ENCODE data around the gene IFNA21. TPM values are rescaled to one million over a fixed set of nuclear protein-coding genes. Genes with fewer than 3 reads are reported as not detected.
"Not testable (repeated sequence)": the region's sequence is repeated elsewhere in the genome, so short reads cannot be mapped to it uniquely, and the experiment has no call there.

IFNA21 gene
- total RNA-seq, 1 donor from 2014 or later, result not detected

- Mint-ChIP-seq H3K9me3 (ENCODE audit: unreplicated experiment) (no peaks in the 10 kb centered on the region), H3K36me3 (ENCODE audit: unreplicated experiment) (no peaks in the 10 kb centered on the region), H3K27ac (ENCODE audit: unreplicated experiment) (no peak overlapping the region), H3K4me1 (ENCODE audit: low read depth, unreplicated experiment) (no peaks in the 10 kb centered on the region), H3K4me3 (ENCODE audit: unreplicated experiment) (no peak overlapping the region), H3K27me3 (ENCODE audit: unreplicated experiment) (no peaks in the 10 kb centered on the region)
- TF ChIP-seq, protein P1, sequence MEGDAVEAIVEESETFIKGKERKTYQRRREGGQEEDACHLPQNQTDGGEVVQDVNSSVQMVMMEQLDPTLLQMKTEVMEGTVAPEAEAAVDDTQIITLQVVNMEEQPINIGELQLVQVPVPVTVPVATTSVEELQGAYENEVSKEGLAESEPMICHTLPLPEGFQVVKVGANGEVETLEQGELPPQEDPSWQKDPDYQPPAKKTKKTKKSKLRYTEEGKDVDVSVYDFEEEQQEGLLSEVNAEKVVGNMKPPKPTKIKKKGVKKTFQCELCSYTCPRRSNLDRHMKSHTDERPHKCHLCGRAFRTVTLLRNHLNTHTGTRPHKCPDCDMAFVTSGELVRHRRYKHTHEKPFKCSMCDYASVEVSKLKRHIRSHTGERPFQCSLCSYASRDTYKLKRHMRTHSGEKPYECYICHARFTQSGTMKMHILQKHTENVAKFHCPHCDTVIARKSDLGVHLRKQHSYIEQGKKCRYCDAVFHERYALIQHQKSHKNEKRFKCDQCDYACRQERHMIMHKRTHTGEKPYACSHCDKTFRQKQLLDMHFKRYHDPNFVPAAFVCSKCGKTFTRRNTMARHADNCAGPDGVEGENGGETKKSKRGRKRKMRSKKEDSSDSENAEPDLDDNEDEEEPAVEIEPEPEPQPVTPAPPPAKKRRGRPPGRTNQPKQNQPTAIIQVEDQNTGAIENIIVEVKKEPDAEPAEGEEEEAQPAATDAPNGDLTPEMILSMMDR (IDR thresholded peaks at IDR 0.05; ENCODE audit: partially characterized antibody, unreplicated experiment), result no peak
- DNase-seq, result no peak
These were observed 30.7 kb downstream of the IFNA21 start for GRCh38 chr9:21135736-21136135.

- not testable (repeated sequence) for H3K27ac Mint-ChIP-seq (ENCODE audit: unreplicated experiment); H3K4me1 Mint-ChIP-seq (ENCODE audit: low read depth, unreplicated experiment); DNase-seq; H3K36me3 Mint-ChIP-seq (ENCODE audit: unreplicated experiment); H3K4me3 Mint-ChIP-seq (ENCODE audit: unreplicated experiment); H3K27me3 Mint-ChIP-seq (ENCODE audit: unreplicated experiment); H3K9me3 Mint-ChIP-seq (ENCODE audit: unreplicated experiment)
These were observed 38.3 kb downstream of the IFNA21 start for GRCh38 chr9:21128186-21128585.

GRCh38 chr9:21121595-21122251, 44.7 kb downstream of the IFNA21 start:
- TF ChIP-seq, protein P1 (IDR thresholded peaks at IDR 0.05; ENCODE audit: partially characterized antibody, unreplicated experiment), result no peak
- Mint-ChIP-seq H3K27ac (ENCODE audit: unreplicated experiment) (no peak overlapping the region), H3K4me3 (ENCODE audit: unreplicated experiment) (no peak overlapping the region), H3K36me3 (ENCODE audit: unreplicated experiment) (no peaks in the 10 kb centered on the region), H3K9me3 (ENCODE audit: unreplicated experiment) (no peaks in the 10 kb centered on the region), H3K27me3 (ENCODE audit: unreplicated experiment) (peaks cover 2% of the 10 kb centered on the region), H3K4me1 (ENCODE audit: low read depth, unreplicated experiment) (no peaks in the 10 kb centered on the region)
- DNase-seq, result no peak

GRCh38 chr9:21121079-21121478, 45.4 kb downstream of the IFNA21 start:
- Mint-ChIP-seq H3K27me3 (ENCODE audit: unreplicated experiment) (peaks cover 2% of the 10 kb centered on the region), H3K4me1 (ENCODE audit: low read depth, unreplicated experiment) (no peaks in the 10 kb centered on the region), H3K36me3 (ENCODE audit: unreplicated experiment) (no peaks in the 10 kb centered on the region), H3K27ac (ENCODE audit: unreplicated experiment) (no peak overlapping the region), H3K9me3 (ENCODE audit: unreplicated experiment) (no peaks in the 10 kb centered on the region), H3K4me3 (ENCODE audit: unreplicated experiment) (no peak overlapping the region)
- DNase-seq, result no peak
- TF ChIP-seq, protein P1 (IDR thresholded peaks at IDR 0.05; ENCODE audit: partially characterized antibody, unreplicated experiment), result no peak

- Mint-ChIP-seq H3K9me3 (ENCODE audit: unreplicated experiment) (no peaks in the 10 kb centered on the region), H3K36me3 (ENCODE audit: unreplicated experiment) (no peaks in the 10 kb centered on the region), H3K27ac (ENCODE audit: unreplicated experiment) (no peak overlapping the region)
These were observed 47.2 kb downstream of the IFNA21 start for GRCh38 chr9:21119093-21119770.

More at GRCh38 chr9:21119093-21119770, 47.2 kb downstream of the IFNA21 start:
- H3K27me3 Mint-ChIP-seq (ENCODE audit: unreplicated experiment), result peaks cover 2% of the 10 kb centered on the region
- TF ChIP-seq, protein P1 (IDR thresholded peaks at IDR 0.05; ENCODE audit: partially characterized antibody, unreplicated experiment), result no peak
- no peak for DNase-seq
- no peak overlapping the region for H3K4me3 Mint-ChIP-seq (ENCODE audit: unreplicated experiment)
- H3K4me1 Mint-ChIP-seq (ENCODE audit: low read depth, unreplicated experiment), result no peaks in the 10 kb centered on the region

Other genes starting within 250 kb of the IFNA21 start
- 0.10 TPM for gene HACD4, start 135.0 kb downstream of the IFNA21 start, total RNA-seq (ENCODE audit: unreplicated experiment)
- gene IFNB1, start 88.7 kb downstream of the IFNA21 start, total RNA-seq (ENCODE audit: unreplicated experiment), result not detected
- not detected for gene IFNW1, start 24.8 kb downstream of the IFNA21 start, total RNA-seq (ENCODE audit: unreplicated experiment)
- gene IFNA4, start 20.9 kb upstream of the IFNA21 start, total RNA-seq (ENCODE audit: unreplicated experiment), result not detected
- gene IFNA7, start 35.5 kb upstream of the IFNA21 start, total RNA-seq (ENCODE audit: unreplicated experiment), result not detected
- not detected for gene IFNA10, start 40.5 kb upstream of the IFNA21 start, total RNA-seq (ENCODE audit: unreplicated experiment)
- not detected for gene IFNA16, start 50.7 kb upstream of the IFNA21 start, total RNA-seq (ENCODE audit: unreplicated experiment)
- gene IFNA17, start 61.6 kb upstream of the IFNA21 start, total RNA-seq (ENCODE audit: unreplicated experiment), result not detected
- not detected for gene IFNA14, start 73.3 kb upstream of the IFNA21 start, total RNA-seq (ENCODE audit: unreplicated experiment)
- gene IFNA5, start 138.7 kb upstream of the IFNA21 start, total RNA-seq (ENCODE audit: unreplicated experiment), result not detected
- 38.7 TPM for gene KLHL9, start 168.7 kb upstream of the IFNA21 start, total RNA-seq (ENCODE audit: unreplicated experiment)
- not detected for gene IFNA6, start 184.2 kb upstream of the IFNA21 start, total RNA-seq (ENCODE audit: unreplicated experiment)
- gene IFNA13, start 201.4 kb upstream of the IFNA21 start, total RNA-seq (ENCODE audit: unreplicated experiment), result not detected
- gene IFNA2, start 218.7 kb upstream of the IFNA21 start, total RNA-seq (ENCODE audit: unreplicated experiment), result not detected
- not detected for gene IFNA8, start 242.5 kb upstream of the IFNA21 start, total RNA-seq (ENCODE audit: unreplicated experiment)